ENCODE data around the gene BID. TPM values are rescaled to one million over a fixed set of nuclear protein-coding genes. Genes with fewer than 3 reads are reported as not detected.

BID gene
- total RNA-seq, 1 experiment from 2014 or later = 58.2 TPM

DNA sequence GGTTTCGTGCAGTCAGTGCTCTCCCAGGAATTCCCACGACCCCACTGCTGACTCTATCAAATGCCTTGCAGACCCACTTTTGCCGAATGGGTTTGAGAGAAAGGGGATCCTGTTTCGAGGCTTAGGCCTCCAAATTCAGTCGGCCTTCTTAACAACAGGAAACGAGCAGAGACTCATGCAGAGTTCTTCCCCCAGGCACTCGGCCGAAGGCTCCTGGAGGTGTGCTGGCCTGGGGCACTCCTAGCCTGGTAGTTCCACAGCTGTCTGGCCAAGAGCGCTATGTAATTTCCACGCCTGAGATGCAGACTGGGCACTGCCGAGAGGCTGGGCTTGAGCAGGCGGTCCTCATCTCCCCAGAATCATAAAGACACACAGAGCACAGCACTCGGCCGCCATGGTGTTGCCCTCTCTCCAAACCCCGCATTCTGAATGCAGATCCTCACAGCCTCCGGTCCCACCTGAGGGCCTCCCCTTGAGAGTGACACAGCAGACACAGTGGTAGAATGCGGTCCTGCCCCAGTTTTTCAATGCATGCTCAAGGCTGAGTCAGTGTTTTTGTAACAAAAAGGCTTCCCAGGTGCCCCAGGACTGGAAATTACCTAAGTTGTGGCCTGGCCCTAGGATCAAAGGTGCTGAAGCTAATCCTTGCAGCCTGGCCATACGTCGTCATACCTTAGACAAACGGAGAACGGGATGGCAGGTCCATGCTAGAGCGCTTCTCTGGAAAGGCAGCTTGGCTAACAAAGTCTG lies 30.2 kb upstream of the BID start:
- peaks cover 0 to 8% of the 10 kb centered on the region in 2 experiments; a peak in 2 of 4 replicates for H3K36me3 ChIP-seq (ENCODE audit: control insufficient read depth in 1 of 2, insufficient read depth in 2 of 2, low read length in 2 of 2)

More for the DNA sequence above, 30.2 kb upstream of the BID start:
- no peak overlapping the region for H2AFZ ChIP-seq (ENCODE audit: low read depth, low read length, poor library complexity, severe bottlenecking)
- H3K4me2 ChIP-seq (ENCODE audit: low read length) = no peak overlapping the region
- no peak overlapping the region for H3K27ac ChIP-seq (ENCODE audit: low read depth, low read length)
- intact Hi-C loops (cut with micrococcal nuclease) = no loop called here
- H3K79me2 ChIP-seq (ENCODE audit: insufficient read depth, low read length) = no peaks in the 10 kb centered on the region
- H3K27me3 ChIP-seq (ENCODE audit: insufficient read depth, low read length) = no peaks in the 10 kb centered on the region
- DNase-seq (ENCODE audit: low read depth, low spot score) (no peak), ATAC-seq (no peak)
- POLR2A ChIA-PET = no interaction called here
- RAD21 ChIA-PET (ENCODE audit: low non-redundant PET in 1 of 2, low total read pairs in 2 of 2, uncharacterized antibody in 2 of 2, unreplicated experiment in 2 of 2) = no interaction called here
- H3K9ac ChIP-seq (ENCODE audit: low read length) = no peak overlapping the region
- no peaks in the 10 kb centered on the region for H4K20me1 ChIP-seq (ENCODE audit: insufficient read depth)
- H3K9me2 ChIP-seq (ENCODE audit: insufficient read depth) = no peaks in the 10 kb centered on the region
- TF ChIP-seq ELF1 (IDR thresholded peaks at IDR 0.05; ENCODE audit: borderline replicate concordance, low read depth) (no peak), EZH2phosphoT487 (IDR thresholded peaks at IDR 0.05; ENCODE audit: borderline replicate concordance) (no peak), EGR1 (IDR thresholded peaks at IDR 0.05; ENCODE audit: low read depth) (no peak), POLR2A (IDR thresholded peaks at IDR 0.05; ENCODE audit: borderline replicate concordance, extremely low read depth, insufficient read depth, insufficient read length) (no peak), ZNF274 (IDR thresholded peaks at IDR 0.05; ENCODE audit: low read depth, low read length) (no peak), POLR2AphosphoS5 (IDR thresholded peaks at IDR 0.05; ENCODE audit: low read depth, low read length) (no peak), RAD21 (IDR thresholded peaks at IDR 0.05; ENCODE audit: low read depth) (no peak), YY1 (IDR thresholded peaks at IDR 0.05; ENCODE audit: extremely low read depth, insufficient replicate concordance, low read depth, low read length) (no peak), CBX3 (IDR thresholded peaks at IDR 0.05; ENCODE audit: low read depth) (no peak), SP1 (IDR thresholded peaks at IDR 0.05; ENCODE audit: low read depth) (no peak), ZFX (IDR thresholded peaks at IDR 0.05) (no peak), EZH2 (IDR thresholded peaks at IDR 0.05) (no peak), CEBPB (IDR thresholded peaks at IDR 0.05; ENCODE audit: low read depth) (no peak), JUND (IDR thresholded peaks at IDR 0.05) (no peak), FOSL1 (IDR thresholded peaks at IDR 0.05; ENCODE audit: low read depth) (no peak), TCF7L2 (IDR thresholded peaks at IDR 0.05; ENCODE audit: borderline replicate concordance, extremely low read depth, insufficient read depth, insufficient read length) (no peak)
- TF ChIP-seq, protein P1, sequence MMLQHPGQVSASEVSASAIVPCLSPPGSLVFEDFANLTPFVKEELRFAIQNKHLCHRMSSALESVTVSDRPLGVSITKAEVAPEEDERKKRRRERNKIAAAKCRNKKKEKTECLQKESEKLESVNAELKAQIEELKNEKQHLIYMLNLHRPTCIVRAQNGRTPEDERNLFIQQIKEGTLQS (IDR thresholded peaks at IDR 0.05) = no peak
- TF ChIP-seq, protein P2, sequence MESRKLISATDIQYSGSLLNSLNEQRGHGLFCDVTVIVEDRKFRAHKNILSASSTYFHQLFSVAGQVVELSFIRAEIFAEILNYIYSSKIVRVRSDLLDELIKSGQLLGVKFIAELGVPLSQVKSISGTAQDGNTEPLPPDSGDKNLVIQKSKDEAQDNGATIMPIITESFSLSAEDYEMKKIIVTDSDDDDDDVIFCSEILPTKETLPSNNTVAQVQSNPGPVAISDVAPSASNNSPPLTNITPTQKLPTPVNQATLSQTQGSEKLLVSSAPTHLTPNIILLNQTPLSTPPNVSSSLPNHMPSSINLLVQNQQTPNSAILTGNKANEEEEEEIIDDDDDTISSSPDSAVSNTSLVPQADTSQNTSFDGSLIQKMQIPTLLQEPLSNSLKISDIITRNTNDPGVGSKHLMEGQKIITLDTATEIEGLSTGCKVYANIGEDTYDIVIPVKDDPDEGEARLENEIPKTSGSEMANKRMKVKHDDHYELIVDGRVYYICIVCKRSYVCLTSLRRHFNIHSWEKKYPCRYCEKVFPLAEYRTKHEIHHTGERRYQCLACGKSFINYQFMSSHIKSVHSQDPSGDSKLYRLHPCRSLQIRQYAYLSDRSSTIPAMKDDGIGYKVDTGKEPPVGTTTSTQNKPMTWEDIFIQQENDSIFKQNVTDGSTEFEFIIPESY (IDR thresholded peaks at IDR 0.05; ENCODE audit: extremely low read depth, insufficient replicate concordance, low read length) = no peak
- TF ChIP-seq, protein P3, sequence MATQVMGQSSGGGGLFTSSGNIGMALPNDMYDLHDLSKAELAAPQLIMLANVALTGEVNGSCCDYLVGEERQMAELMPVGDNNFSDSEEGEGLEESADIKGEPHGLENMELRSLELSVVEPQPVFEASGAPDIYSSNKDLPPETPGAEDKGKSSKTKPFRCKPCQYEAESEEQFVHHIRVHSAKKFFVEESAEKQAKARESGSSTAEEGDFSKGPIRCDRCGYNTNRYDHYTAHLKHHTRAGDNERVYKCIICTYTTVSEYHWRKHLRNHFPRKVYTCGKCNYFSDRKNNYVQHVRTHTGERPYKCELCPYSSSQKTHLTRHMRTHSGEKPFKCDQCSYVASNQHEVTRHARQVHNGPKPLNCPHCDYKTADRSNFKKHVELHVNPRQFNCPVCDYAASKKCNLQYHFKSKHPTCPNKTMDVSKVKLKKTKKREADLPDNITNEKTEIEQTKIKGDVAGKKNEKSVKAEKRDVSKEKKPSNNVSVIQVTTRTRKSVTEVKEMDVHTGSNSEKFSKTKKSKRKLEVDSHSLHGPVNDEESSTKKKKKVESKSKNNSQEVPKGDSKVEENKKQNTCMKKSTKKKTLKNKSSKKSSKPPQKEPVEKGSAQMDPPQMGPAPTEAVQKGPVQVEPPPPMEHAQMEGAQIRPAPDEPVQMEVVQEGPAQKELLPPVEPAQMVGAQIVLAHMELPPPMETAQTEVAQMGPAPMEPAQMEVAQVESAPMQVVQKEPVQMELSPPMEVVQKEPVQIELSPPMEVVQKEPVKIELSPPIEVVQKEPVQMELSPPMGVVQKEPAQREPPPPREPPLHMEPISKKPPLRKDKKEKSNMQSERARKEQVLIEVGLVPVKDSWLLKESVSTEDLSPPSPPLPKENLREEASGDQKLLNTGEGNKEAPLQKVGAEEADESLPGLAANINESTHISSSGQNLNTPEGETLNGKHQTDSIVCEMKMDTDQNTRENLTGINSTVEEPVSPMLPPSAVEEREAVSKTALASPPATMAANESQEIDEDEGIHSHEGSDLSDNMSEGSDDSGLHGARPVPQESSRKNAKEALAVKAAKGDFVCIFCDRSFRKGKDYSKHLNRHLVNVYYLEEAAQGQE (IDR thresholded peaks at IDR 0.05; ENCODE audit: low read depth) = no peak
- TF ChIP-seq, protein P4, sequence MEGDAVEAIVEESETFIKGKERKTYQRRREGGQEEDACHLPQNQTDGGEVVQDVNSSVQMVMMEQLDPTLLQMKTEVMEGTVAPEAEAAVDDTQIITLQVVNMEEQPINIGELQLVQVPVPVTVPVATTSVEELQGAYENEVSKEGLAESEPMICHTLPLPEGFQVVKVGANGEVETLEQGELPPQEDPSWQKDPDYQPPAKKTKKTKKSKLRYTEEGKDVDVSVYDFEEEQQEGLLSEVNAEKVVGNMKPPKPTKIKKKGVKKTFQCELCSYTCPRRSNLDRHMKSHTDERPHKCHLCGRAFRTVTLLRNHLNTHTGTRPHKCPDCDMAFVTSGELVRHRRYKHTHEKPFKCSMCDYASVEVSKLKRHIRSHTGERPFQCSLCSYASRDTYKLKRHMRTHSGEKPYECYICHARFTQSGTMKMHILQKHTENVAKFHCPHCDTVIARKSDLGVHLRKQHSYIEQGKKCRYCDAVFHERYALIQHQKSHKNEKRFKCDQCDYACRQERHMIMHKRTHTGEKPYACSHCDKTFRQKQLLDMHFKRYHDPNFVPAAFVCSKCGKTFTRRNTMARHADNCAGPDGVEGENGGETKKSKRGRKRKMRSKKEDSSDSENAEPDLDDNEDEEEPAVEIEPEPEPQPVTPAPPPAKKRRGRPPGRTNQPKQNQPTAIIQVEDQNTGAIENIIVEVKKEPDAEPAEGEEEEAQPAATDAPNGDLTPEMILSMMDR (IDR thresholded peaks at IDR 0.05 in 2 of 3, conservative IDR thresholded peaks at IDR 0.05 in 1 of 3; ENCODE audit: borderline replicate concordance in 1 of 3, insufficient read depth in 1 of 3, low read depth in 2 of 3, low read length in 2 of 3) = no peak
- H3K9me3 ChIP-seq (ENCODE audit: control insufficient read depth in 1 of 2, insufficient read depth in 1 of 2, low read depth in 1 of 2, low read length in 2 of 2) = no peaks in the 10 kb centered on the region
- H3K4me3 ChIP-seq (replicated peaks in 1 of 2; ENCODE audit: low read depth in 1 of 2, low read length in 2 of 2) = no peak overlapping the region
- BruUV-seq (replicated peaks) = no TSS peak
- no peaks in the 10 kb centered on the region for H3K4me1 ChIP-seq (ENCODE audit: control insufficient read depth in 1 of 2, insufficient read depth in 2 of 2, low read length in 2 of 2)
- CTCF ChIA-PET = no interaction called here
